ENCODE data around the gene PLEKHB2. TPM values are rescaled to one million over a fixed set of nuclear protein-coding genes. Genes with fewer than 3 reads are reported as not detected.
A peak's percentile ranks its signal among the peaks of the same experiment; 100 is the strongest.

Gene PLEKHB2
- total and polyA plus RNA-seq, 9 of the 15 experiments (the other 6 are each of a cell fraction or from before 2014, with no cell fraction given), result 41.3 to 71.5 (median 50.2) TPM

GRCh38 chr2:131093696-131094462 is 11.3 kb upstream of the PLEKHB2 start (continued):
- TF ChIP-seq, protein P1, sequence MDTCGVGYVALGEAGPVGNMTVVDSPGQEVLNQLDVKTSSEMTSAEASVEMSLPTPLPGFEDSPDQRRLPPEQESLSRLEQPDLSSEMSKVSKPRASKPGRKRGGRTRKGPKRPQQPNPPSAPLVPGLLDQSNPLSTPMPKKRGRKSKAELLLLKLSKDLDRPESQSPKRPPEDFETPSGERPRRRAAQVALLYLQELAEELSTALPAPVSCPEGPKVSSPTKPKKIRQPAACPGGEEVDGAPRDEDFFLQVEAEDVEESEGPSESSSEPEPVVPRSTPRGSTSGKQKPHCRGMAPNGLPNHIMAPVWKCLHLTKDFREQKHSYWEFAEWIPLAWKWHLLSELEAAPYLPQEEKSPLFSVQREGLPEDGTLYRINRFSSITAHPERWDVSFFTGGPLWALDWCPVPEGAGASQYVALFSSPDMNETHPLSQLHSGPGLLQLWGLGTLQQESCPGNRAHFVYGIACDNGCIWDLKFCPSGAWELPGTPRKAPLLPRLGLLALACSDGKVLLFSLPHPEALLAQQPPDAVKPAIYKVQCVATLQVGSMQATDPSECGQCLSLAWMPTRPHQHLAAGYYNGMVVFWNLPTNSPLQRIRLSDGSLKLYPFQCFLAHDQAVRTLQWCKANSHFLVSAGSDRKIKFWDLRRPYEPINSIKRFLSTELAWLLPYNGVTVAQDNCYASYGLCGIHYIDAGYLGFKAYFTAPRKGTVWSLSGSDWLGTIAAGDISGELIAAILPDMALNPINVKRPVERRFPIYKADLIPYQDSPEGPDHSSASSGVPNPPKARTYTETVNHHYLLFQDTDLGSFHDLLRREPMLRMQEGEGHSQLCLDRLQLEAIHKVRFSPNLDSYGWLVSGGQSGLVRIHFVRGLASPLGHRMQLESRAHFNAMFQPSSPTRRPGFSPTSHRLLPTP (IDR thresholded peaks at IDR 0.05; ENCODE audit: borderline replicate concordance, extremely low read depth, insufficient read length), result peak; percentile 75
- TF ChIP-seq TAF1 (IDR thresholded peaks at IDR 0.05; ENCODE audit: control insufficient read depth, extremely low read depth, insufficient read depth, low read length, severe bottlenecking) (peak; percentile 41), SP1 (CRISPR knock-in tag; IDR thresholded peaks at IDR 0.05) (0 out of 2 replicates have a peak, but pooled peaks have one; percentile 34), CBFB (CRISPR knock-in tag; IDR thresholded peaks at IDR 0.05) (no peak), PHF20 (IDR thresholded peaks at IDR 0.05; ENCODE audit: partially characterized antibody) (peak; percentile 47), EP400 (IDR thresholded peaks at IDR 0.05) (peak; percentile 76), FUS (optimal IDR thresholded peaks at IDR 0.05; ENCODE audit: low read depth, low read length) (no peak), NR1H2 (CRISPR knock-in tag; IDR thresholded peaks at IDR 0.05) (no peak), C11orf30 (IDR thresholded peaks at IDR 0.05; ENCODE audit: low read depth) (peak; percentile 86), EGR1 (conservative IDR thresholded peaks at IDR 0.05) (peak; percentile 93)
- TF ChIP-seq, protein P2, sequence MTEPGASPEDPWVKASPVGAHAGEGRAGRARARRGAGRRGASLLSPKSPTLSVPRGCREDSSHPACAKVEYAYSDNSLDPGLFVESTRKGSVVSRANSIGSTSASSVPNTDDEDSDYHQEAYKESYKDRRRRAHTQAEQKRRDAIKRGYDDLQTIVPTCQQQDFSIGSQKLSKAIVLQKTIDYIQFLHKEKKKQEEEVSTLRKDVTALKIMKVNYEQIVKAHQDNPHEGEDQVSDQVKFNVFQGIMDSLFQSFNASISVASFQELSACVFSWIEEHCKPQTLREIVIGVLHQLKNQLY (CRISPR knock-in tag; conservative IDR thresholded peaks at IDR 0.05), result no peak
- TF ChIP-seq, protein P3, sequence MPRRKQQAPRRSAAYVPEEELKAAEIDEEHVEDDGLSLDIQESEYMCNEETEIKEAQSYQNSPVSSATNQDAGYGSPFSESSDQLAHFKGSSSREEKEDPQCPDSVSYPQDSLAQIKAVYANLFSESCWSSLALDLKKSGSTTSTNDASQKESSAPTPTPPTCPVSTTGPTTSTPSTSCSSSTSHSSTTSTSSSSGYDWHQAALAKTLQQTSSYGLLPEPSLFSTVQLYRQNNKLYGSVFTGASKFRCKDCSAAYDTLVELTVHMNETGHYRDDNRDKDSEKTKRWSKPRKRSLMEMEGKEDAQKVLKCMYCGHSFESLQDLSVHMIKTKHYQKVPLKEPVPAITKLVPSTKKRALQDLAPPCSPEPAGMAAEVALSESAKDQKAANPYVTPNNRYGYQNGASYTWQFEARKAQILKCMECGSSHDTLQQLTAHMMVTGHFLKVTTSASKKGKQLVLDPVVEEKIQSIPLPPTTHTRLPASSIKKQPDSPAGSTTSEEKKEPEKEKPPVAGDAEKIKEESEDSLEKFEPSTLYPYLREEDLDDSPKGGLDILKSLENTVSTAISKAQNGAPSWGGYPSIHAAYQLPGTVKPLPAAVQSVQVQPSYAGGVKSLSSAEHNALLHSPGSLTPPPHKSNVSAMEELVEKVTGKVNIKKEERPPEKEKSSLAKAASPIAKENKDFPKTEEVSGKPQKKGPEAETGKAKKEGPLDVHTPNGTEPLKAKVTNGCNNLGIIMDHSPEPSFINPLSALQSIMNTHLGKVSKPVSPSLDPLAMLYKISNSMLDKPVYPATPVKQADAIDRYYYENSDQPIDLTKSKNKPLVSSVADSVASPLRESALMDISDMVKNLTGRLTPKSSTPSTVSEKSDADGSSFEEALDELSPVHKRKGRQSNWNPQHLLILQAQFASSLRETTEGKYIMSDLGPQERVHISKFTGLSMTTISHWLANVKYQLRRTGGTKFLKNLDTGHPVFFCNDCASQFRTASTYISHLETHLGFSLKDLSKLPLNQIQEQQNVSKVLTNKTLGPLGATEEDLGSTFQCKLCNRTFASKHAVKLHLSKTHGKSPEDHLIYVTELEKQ (CRISPR knock-in tag; IDR thresholded peaks at IDR 0.05), result no peak
- TF ChIP-seq, protein P4, sequence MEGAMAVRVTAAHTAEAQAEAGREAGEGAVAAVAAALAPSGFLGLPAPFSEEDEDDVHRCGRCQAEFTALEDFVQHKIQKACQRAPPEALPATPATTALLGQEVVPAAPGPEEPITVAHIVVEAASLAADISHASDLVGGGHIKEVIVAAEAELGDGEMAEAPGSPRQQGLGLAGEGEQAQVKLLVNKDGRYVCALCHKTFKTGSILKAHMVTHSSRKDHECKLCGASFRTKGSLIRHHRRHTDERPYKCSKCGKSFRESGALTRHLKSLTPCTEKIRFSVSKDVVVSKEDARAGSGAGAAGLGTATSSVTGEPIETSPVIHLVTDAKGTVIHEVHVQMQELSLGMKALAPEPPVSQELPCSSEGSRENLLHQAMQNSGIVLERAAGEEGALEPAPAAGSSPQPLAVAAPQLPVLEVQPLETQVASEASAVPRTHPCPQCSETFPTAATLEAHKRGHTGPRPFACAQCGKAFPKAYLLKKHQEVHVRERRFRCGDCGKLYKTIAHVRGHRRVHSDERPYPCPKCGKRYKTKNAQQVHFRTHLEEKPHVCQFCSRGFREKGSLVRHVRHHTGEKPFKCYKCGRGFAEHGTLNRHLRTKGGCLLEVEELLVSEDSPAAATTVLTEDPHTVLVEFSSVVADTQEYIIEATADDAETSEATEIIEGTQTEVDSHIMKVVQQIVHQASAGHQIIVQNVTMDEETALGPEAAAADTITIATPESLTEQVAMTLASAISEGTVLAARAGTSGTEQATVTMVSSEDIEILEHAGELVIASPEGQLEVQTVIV (CRISPR knock-in tag; IDR thresholded peaks at IDR 0.05; ENCODE audit: borderline replicate concordance), result no peak
